H1 (cell line): ENCODE data around the gene PPP1R1C.

ENCODE experiments used
- CEBPB ChIP-seq: IDR thresholded peaks from 2 replicates; pipeline ENCODE4 v1.6.1; 2012; ENCODE audit warnings: low read depth, low read length
- EP300 ChIP-seq, 2 experiments: IDR thresholded peaks; 1 replicate in 1 of 2; 2 replicates in 1 of 2; pipeline ENCODE4 v1.6.1; 2011 to 2012; ENCODE audit warnings: low read depth in 2 of 2, low read length in 2 of 2, mild to moderate bottlenecking in 2 of 2, borderline replicate concordance in 1 of 2, inconsistent platforms in 1 of 2, moderate library complexity in 1 of 2
- MAX ChIP-seq: IDR thresholded peaks from 2 replicates; pipeline ENCODE4 v1.6.1; 2012; ENCODE audit warnings: inconsistent platforms
- RFX5 ChIP-seq: IDR thresholded peaks from 2 replicates; pipeline ENCODE4 v1.6.1; 2011; ENCODE audit warnings: low read depth, low read length, improper control_type of control experiment, borderline replicate concordance
- YY1 ChIP-seq: IDR thresholded peaks from 2 replicates; pipeline ENCODE4 v1.6.1; 2011; ENCODE audit warnings: low read depth, mild to moderate bottlenecking, low read length

DNA sequence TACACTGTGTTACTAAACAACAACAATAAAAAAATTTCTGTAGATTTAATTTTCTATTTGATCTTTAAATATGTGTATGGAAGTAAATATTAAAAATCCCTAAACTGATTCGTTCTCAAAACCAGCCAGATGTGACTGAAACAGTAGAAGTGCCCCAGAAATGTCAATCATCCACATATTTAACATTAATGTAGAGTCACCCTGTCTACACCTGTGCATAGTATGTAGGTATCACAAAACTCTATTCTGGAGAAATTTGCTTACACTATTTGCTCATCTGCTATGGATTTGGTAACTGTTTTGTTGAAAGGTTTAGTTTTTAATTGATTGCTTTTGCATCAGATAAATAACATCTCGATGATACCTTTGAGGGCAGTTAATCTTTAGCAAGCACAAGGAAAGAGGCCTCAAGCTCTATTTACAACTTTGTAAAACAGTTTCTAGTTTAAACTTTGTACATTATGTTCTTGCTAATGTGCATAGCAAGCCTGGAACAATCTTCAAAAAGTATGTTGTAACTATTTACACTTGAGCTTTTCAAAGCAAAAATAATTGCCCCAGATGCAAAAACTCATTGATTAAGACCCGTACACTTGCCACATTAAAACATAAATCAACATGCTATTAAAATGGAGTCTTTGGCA, 76.8 kb downstream of the PPP1R1C start:
- TF ChIP-seq MAX: no peak
- TF ChIP-seq RFX5: no peak
- no peak for TF ChIP-seq EP300 (IDR thresholded peaks at IDR 0.05; ENCODE audit: borderline replicate concordance in 1 of 2, low read depth in 2 of 2, low read length in 2 of 2)
- no peak for TF ChIP-seq CEBPB
- no peak for TF ChIP-seq YY1
